Medulla oblongata (tissue), 1 donor: ENCODE data around the gene MAPK6.

Experiments used
- DNase-seq: peaks from one replicate; pipeline ENCODE4 v3.0.0-alpha.2; 2015; ENCODE audit errors: extremely low spot score

Gene MAPK6

GRCh38 chr15:52010633-52011595 is 8.1 kb upstream of the MAPK6 start:
- DNase-seq: peak; percentile 18

GRCh38 chr15:52011711-52012144 is 7.3 kb upstream of the MAPK6 start:
- DNase-seq: peak; percentile 88

GRCh38 chr15:52012210-52012609 is 6.8 kb upstream of the MAPK6 start:
- no peak for DNase-seq

GRCh38 chr15:52013151-52013791 is 5.7 kb upstream of the MAPK6 start:
- no peak for DNase-seq

GRCh38 chr15:52014616-52015015 is 4.4 kb upstream of the MAPK6 start:
- no peak for DNase-seq

- no peak for DNase-seq
Measured at GRCh38 chr15:52016316-52016715, 2.7 kb upstream of the MAPK6 start.

GRCh38 chr15:52018244-52018643 is 775 bp upstream of the MAPK6 start:
- DNase-seq: no peak

- DNase-seq: peak; percentile 86
Measured at GRCh38 chr15:52019394-52020220, 588 bp downstream of the MAPK6 start.

GRCh38 chr15:52020221-52021085 is 1.4 kb downstream of the MAPK6 start:
- DNase-seq: peak; percentile 74

- DNase-seq: peak; percentile 63
Measured at GRCh38 chr15:52021128-52021671, 2.2 kb downstream of the MAPK6 start.

GRCh38 chr15:52021892-52022540 is 3.0 kb downstream of the MAPK6 start:
- no peak for DNase-seq

- DNase-seq: no peak
Measured at GRCh38 chr15:52023169-52023922, 4.3 kb downstream of the MAPK6 start.

- DNase-seq: no peak
Measured at GRCh38 chr15:52028431-52029093, 9.5 kb downstream of the MAPK6 start.

GRCh38 chr15:52030010-52030409 is 11.0 kb downstream of the MAPK6 start:
- no peak for DNase-seq

GRCh38 chr15:52031556-52031955 is 12.5 kb downstream of the MAPK6 start:
- DNase-seq: no peak

GRCh38 chr15:52037889-52038505 is 19.0 kb downstream of the MAPK6 start:
- DNase-seq: no peak

GRCh38 chr15:52039925-52040781 is 21.1 kb downstream of the MAPK6 start:
- peak; percentile 85 for DNase-seq
